HG03571 (cell line): Measurements from ENCODE around the gene F10.
"Not testable (repeated sequence)": the region's sequence is repeated elsewhere in the genome, so short reads cannot be mapped to it uniquely, and the experiment has no call there.

Source experiments
- ATAC-seq: cut with Tn5 transposase; IDR thresholded peaks from one replicate; pipeline ENCODE4 v1.9.1; 2021; ENCODE audit not compliant: unreplicated experiment

Gene F10

DNA sequence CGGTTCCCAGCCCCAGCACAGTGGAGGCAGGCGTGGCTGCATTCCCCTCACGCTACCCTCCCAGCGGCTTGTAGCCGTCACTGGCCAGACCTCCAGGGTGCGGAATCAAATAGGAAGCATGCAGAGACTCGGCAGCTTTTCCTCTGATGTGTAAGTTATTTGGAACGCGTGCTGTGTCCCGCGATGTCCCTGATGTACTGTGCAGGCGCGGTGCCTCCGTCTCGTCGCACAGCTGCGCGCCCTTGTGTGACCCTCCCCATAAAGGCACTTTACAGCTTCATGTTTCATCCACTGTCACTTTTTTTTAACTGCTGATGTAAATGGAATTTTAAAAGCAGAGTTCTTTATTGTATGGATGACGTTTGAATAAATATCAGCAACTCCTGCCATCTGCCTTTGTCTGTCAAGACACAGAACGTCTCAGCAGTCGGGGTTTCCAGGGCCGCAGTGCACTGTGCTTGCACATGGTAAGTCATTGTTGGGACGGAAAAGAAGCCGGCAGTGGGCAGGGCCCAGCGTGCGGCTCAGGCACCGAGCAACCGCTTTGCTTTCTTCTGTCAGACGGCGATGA lies 24.4 kb upstream of the F10 start:
- ATAC-seq, result no peak

DNA sequence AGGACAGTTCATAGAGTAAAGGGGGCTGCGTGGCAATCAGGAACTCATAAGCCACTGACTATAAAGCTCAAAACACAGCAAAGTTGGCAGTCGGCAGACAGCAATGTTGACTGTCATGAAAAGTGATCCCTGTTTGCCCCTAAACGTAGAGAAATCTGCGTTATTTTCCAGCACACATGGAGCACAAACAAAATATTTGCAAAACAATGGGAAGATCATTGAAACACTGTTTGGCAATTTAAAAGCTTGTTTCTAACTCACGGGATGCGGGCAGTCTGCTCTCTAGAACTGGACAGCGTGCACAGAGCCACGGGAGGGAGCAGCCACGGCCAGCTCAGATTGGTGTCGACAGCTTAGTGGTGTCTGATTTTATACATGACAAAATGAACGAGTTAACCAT lies 23.5 kb upstream of the F10 start:
- no peak for ATAC-seq

DNA sequence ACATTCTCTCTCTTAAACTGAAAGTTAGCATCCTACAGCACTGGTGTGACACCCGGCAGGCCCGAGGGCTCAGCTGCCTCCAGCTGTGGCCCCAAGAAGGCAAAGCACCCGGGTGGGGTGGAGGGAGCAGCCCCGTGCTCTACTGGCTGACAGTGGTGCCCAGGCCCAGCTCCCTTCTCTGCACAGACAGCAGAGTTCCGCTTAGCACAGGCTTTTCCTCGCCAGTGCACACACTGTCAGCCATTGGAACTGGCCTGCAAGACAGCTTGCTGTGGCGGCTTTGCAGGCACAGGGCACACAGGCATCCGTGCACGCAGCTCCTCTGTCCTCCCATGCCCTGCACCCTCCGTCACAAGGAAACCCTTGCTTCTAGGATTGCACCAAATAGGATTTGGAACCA lies 20.3 kb upstream of the F10 start:
- not testable (repeated sequence) for ATAC-seq

DNA sequence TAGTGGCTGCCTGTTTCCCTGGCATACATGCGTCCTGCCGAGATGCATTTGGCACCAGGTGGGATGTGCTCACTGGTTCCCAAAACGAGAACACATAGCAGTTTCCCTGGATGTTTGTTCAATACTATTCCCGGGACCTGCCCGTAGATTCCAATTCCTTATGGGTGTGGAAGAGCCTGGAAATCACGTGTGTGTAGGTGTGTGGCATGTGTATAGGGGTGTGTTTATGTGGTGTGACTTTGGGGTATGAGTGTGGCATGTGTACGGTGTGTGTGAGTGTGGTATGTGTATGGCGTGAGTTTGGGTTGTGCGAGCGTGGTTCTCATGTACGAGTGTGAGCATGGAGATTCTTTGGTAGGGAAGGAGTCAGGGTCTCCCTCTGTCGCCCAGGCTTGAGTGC lies 19.9 kb upstream of the F10 start:
- ATAC-seq, result no peak

DNA sequence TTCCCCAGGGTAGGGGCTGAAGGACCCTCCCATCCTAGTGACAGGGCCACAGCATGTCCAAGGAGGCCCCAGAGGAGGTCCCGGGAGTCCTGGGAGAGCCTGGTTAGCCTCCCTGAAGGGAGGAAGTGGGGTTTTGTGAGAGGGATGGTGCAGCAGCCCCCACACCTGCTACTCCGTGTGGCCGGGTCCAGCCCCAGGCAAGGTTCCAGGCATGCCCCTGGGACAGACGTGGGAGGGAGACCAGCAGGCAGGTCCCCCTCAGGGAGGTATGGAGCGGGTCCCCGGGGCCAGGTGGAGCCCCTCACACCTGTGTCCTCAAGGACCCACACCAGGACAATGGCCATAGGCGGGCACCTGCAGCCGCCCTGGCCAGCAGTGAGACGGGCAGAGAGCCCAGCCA lies 19.0 kb upstream of the F10 start:
- no peak for ATAC-seq

DNA sequence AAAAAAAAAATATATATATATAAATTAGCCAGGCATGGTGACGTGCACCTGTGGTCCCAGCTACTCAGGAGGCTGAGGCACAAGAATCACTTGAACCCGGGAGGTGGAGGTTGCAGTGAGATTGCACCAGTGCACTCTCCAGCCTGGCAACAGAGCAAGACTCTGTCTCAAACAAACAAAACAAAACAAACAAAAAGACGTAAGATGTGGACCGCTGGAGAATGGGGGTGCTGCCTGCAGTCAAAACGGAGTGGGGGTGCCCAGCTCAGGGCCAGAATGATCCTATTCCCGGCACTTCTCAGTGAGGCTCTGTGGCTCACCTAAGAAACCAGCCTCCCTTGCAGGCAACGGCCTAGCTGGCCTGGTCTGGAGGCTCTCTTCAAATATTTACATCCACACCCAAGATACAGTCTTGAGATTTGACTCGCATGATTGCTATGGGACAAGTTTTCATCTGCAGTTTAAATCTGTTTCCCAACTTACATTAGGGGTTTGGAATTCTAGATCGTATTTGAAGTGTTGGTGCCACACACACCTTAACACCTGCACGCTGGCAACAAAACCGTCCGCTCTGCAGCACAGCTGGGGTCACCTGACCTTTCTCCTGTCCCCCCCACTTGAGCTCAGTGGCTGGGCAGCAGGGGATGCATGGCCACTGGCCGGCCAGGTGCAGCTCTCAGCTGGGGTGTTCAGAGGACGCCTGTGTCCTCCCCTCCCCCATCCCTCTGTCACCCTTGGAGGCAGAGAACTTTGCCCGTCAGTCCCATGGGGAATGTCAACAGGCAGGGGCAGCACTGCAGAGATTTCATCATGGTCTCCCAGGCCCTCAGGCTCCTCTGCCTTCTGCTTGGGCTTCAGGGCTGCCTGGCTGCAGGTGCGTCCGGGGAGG lies 17.3 kb upstream of the F10 start, which contains the start of gene F7:
F7 (plus strand) TSS at position 760 of the 889 bp plus-strand sequence; CDS start at position 811, 51 bp downstream.
- ATAC-seq, result no peak

DNA sequence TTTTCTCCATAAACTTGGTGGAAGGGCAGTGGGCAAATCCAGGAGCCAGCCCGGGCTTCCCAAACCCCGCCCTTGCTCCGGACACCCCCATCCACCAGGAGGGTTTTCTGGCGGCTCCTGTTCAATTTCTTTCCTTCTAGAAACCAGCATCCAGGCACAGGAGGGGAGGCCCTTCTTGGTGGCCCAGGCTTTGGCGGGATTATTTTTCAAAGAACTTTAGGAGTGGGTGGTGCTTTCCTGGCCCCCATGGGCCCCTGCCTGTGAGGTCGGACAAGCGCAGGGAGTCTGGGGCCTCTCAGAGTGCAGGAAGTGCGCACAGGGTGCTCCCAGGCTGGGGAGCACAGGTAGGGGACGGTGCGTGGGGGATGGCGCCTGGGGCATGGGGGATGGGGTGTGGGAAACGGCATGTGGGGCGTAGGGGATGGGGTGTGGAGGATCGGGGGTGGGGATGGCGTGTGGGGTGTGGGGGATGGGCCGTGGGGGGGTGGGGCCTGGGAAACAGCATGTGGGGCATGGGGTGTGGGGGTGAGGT lies 16.6 kb upstream of the F10 start:
- no peak for ATAC-seq

DNA sequence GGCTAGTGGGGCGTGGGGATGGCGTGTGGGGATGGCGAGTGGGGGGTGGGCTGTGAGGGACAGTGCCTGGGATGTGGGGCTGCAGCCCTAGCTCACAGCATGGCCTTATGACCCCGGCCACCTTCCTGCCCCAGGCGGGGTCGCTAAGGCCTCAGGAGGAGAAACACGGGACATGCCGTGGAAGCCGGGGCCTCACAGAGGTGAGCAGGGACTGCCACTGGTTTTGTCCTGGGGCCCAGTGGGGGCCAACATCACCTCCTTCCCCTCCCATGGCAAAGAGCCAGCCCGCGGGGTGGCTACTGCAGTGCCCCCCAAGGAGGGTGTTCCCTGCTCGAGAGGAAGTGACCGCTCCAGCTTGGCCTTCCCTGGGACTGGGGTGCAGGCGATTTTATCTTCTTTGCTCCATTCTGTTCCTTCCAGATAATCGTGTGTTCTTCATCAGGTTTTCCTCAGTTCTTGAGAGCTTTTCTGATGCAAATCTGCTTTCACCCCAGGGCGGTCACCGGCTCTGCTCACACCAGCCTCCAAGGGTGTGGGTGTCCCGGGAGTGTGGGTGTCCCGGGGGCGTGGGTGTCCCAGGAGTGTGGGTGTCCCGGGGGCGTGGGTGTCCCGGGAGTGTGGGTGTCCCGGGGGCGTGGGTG lies 15.8 kb upstream of the F10 start:
- no peak for ATAC-seq

DNA sequence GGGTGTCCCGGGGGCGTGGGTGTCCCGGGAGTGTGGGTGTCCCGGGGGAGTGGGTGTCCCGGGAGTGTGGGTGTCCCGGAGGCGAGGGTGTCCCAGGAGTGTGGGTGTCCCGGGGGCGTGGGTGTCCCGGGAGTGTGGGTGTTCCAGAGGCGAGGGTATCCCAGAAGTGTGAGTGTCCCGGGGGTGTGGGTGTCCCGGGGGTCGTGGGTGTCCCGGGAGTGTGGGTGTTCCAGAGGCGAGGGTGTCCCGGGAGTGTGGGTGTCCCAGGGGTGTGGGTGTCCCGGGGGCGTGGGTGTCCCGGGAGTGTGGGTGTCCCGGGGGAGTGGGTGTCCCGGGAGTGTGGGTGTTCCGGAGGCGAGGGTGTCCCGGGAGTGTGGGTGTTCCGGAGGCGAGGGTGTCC lies 14.1 kb upstream of the F10 start:
- not testable (repeated sequence) for ATAC-seq

DNA sequence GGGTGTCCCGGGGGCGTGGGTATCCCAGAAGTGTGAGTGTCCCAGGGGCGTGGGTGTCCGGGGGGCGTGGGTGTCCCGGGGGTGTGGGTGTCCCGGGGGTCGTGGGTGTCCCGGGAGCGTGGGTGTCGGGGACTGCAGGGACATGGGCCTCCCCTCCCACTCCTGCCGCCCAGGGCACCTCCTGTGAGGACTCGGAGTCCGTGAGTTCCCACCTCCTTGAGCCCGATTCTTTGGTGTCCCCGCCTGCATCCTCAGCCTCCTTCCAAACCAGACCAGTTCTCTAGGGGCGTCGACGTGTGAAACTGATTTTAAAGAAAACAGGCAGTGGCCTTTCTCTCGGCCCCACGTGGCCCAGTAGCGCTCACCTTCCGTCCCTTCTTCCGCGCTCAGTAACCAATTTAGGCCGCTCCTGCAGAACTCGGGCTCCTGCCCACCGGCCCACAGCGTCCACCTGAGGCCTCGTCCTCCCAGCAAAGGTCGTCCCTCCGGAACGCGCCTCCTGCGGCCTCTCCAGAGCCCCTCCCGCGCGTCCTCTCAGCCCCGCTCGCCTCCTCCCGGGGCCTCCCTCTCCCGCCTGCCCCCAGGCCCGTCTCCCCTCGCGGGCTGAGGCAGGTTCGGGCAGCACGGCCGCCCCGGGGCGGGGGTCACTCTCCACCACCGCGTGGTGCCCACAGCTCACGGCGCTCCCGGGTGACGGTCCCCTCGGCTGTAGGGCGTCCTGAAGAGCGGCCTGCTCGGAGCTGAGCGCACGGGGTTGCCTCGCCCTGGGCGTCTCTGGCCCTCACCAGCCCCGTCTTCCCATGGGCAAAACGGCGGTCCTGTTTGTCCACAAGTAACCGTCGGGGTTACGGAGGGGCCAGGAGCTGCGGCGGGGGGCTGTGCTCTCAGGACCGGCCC lies 13.2 kb upstream of the F10 start:
- ATAC-seq, result no peak

DNA sequence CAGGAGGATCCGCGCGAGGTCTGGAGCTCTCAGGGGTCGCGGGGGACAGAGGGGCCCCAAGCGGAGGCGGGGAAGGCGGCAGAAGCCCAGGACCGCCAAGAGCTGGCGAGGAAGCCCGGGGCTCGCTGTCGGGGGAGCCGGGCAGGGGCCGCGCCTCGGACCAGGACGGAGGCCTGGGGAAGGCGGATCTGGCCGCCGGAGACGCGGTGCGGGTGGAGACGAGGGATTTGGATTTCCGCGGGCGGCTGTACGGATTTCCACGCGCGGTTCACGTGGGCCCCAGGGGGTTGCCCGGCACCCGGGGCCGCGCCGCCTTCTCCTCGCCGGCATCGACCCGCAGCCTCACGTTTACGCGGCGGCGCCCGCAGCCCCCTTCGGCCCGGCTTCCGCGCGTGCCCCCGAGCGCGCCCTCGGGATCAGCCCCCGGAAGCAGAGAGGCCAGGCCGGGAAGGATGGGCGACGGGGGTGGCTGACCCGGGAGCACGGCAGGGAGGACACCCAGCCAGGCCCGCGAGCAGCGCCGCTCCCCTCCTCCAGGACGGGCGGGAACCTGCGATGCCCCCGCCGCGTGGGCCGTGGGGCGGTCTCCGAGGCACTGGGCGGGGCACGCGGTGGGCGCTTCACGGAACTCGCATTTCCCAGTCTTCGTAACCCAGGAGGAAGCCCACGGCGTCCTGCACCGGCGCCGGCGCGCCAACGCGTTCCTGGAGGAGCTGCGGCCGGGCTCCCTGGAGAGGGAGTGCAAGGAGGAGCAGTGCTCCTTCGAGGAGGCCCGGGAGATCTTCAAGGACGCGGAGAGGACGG lies 12.3 kb upstream of the F10 start:
- no peak for ATAC-seq

DNA sequence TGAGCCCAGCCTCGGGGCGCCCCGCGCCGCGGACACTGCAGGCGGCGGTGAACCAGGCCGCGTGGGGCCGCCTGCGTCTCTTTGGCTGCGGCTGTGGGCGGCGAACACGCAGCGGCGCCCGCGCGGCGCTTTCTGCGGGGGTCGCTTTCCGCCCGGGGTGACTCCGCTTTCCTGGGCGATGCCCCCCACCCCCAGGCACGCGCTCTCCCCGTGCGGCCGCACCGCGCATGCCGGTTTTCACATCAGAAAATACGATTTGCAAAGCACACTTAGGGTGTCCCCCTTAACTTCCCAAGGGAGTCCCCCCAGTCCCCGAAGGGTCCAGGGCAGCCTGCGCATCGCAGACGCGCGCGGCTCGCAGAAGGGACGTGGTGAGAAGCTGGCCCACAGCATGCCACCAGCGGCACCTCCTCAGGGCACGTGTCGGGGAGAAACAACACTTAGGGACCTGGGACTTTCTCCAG lies 11.7 kb upstream of the F10 start:
- no peak for ATAC-seq

DNA sequence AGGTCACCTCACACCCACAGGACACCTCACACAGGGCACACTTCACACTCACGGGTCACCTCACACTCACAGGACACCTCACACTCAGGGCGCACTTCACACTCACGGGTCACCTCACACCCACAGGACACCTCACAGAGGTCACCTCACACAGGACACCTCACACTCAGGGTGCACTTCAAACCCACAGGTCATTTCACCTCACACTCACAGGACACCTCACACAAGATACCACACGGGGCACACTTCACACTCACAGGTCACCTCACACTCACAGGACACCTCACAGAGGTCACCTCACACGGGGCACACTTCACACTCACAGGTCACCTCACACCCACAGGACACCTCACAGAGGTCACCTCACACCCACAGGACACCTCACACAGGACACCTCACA lies 10.8 kb upstream of the F10 start:
- not testable (repeated sequence) for ATAC-seq

DNA sequence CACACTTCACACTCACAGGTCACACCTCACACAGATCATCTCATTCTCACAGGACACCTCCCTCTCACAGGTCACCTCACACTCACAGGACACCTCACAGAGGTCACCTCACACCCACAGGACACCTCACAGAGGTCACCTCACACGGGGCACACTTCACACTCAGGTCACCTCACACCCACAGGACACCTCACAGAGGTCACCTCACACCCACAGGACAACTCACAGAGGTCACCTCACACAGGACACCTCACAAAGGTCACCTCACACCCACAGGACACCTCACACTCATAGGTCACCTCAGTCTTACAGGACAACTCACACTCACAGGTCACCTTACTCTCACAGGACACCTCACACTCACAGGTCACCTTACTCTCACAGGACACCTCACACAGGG lies 10.1 kb upstream of the F10 start:
- not testable (repeated sequence) for ATAC-seq

DNA sequence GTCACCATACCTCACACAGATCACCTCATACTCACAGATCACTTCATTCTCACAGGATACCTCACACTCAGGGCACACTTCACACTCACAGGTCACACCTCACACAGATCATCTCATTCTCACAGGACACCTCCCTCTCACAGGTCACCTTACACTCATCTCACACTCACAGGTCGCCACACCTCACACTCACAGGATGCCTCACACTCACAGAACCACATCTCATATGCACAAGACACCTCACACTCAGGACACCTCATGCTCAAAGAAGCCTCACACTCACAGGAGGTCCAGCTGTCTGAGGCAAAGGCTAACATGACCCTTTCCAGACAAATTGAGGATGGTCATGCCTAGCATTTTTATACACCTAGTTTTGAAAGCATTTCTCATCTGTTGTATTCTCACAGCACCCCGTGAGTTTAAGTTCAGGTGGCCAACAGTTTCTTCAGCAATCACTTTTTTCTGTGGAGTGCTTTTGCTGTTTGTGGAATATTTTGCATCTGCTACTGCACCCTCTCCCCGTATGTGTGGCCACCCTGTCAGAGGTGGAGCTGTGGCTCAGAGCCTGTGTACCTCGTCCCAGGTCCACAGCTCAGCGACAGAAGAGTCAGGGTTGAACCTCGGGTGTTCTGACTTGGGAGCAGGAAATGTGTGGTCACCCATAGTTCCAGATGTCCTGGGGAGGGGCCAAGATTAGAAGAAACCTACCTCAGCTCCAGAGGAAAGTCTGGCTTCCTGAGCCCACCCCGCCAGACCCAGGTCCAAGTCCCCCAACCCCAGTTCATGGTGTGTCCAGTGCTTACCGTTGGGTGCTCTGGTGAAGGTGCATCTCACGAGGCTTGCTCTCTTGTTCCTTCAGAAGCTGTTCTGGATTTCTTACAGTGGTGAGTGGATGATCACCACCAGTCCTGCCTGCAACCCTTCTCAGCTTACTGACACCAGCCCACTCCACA lies 9.4 kb upstream of the F10 start:
- no peak for ATAC-seq

DNA sequence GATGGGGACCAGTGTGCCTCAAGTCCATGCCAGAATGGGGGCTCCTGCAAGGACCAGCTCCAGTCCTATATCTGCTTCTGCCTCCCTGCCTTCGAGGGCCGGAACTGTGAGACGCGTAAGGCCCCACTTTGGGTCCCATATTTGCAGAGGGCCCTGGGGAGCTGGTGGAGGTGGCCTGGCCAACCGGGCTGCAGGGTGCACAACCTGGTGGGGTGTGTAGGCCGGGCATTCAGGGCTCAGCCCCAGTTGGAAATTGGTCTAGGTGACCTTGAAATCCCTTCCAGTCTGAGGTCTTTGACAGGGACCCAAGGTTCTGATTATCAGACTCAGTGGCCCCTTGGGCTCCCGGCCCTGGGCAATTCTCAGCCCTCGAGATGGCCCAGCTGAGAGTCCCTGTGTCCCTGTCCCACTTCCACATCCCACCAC lies 8.7 kb upstream of the F10 start:
- ATAC-seq, result no peak

DNA sequence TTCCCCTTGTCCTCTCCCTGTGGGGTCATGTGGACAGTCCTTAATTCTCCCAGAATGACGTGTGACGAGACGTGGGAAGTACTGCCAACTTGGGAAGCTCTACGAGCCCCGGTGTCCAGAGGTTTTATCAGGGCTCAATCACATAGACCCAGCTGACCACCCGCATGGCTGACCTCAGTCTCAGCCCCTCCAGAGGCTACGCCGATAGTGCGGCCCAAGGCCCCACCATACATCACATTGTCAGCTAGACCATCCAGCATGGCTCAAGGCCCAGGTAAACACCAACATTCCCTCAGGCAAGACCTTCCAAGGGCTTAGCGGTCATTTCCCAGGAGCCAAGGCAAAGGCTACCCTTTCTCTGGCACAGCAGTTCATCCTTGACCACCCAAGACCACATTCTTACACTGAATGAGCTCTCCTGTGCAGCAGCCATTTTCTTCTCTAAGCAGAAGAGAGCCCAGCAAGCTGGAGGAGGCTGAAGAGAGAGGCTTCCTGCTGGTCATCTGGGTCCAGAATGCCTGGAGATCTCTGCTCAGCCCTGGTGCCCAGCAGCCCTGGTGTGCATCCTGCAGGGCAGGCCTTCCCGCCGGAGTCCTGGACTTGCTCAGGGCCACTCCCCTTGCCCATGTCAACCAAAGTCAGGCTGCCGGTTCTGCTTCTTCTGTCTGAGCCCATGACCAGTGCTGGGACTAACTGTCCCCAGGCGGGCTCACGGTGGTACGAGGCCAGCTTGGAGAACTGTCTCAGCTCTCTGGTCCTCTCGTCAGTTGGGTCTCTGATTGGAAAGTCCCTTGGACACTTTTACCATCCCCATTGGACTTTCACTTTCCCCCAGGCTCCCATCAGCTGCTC lies 7.9 kb upstream of the F10 start:
- no peak for ATAC-seq
